Stimulated activated CD4-positive, alpha-beta T cell treated with anti-CD3 and anti-CD28 coated beads, Interleukin-12 subunit alpha, Interleukin-12 subunit beta, amount 100 ng/mL, for 24 hours (primary cell): Measurements from ENCODE around the gene FAM163A.
A peak's percentile ranks its signal among the peaks of the same experiment; 100 is the strongest.
"Not testable (repeated sequence)": the region's sequence is repeated elsewhere in the genome, so short reads cannot be mapped to it uniquely, and the experiment has no call there.

ENCODE experiments used
- DNase-seq, 2 experiments: peaks; one replicate each; pipeline ENCODE4 v3.0.0-alpha.2; 2020; ENCODE audit warnings: low read depth in 2 of 2

FAM163A gene

GRCh38 chr1:179793281-179793680 is 50.2 kb downstream of the FAM163A start:
- DNase-seq, result no peak

GRCh38 chr1:179794146-179794545 is 51.1 kb downstream of the FAM163A start:
- no peak for DNase-seq

- DNase-seq, result no peak
These were observed 51.6 kb downstream of the FAM163A start for GRCh38 chr1:179794669-179795068.

GRCh38 chr1:179798213-179798863 is 55.2 kb downstream of the FAM163A start:
- DNase-seq, result no peak

- DNase-seq, result no peak
These were observed 55.9 kb downstream of the FAM163A start for GRCh38 chr1:179798864-179799516.

GRCh38 chr1:179800481-179800880 is 57.4 kb downstream of the FAM163A start:
- no peak for DNase-seq

- no peak for DNase-seq
These were observed 60.0 kb downstream of the FAM163A start for GRCh38 chr1:179803104-179803503.

GRCh38 chr1:179803918-179804317 is 60.8 kb downstream of the FAM163A start:
- no peak for DNase-seq

- not testable (repeated sequence) for DNase-seq
These were observed 61.3 kb downstream of the FAM163A start for GRCh38 chr1:179804417-179804816.

- no peak for DNase-seq
These were observed 62.5 kb downstream of the FAM163A start for GRCh38 chr1:179805291-179806195.

GRCh38 chr1:179806333-179806732 is 63.2 kb downstream of the FAM163A start:
- DNase-seq, result no peak

GRCh38 chr1:179807291-179807690 is 64.2 kb downstream of the FAM163A start:
- DNase-seq, result no peak

GRCh38 chr1:179807691-179808485 is 64.8 kb downstream of the FAM163A start:
- no peak for DNase-seq

- DNase-seq, result no peak
These were observed 65.4 kb downstream of the FAM163A start for GRCh38 chr1:179808503-179808902.

GRCh38 chr1:179809506-179810366 is 66.6 kb downstream of the FAM163A start:
- DNase-seq, result peak; percentile 27 to 45

GRCh38 chr1:179810367-179810715 is 67.2 kb downstream of the FAM163A start:
- DNase-seq, result no peak

- no peak for DNase-seq
These were observed 69.6 kb downstream of the FAM163A start for GRCh38 chr1:179812501-179813292.

GRCh38 chr1:179813626-179814545 is 70.8 kb downstream of the FAM163A start:
- no peak for DNase-seq

GRCh38 chr1:179814546-179814838 is 71.4 kb downstream of the FAM163A start:
- no peak for DNase-seq
